Neuron (in vitro differentiated cells): ENCODE measurements around the gene MYO7B.

Source experiments
- H2AFZ ChIP-seq: one replicate; pipeline ENCODE4 v1.6.1; 2013; ENCODE audit warnings: low read depth, mild to moderate bottlenecking, inconsistent platforms, low read length, moderate library complexity
- H3K27me3 ChIP-seq: one replicate; pipeline ENCODE4 v1.6.1; 2013; ENCODE audit warnings: low read length; ENCODE audit not compliant: insufficient read depth
- H3K36me3 ChIP-seq: one replicate; pipeline ENCODE4 v1.6.1; 2013; ENCODE audit warnings: low read length; ENCODE audit not compliant: insufficient read depth
- H3K4me1 ChIP-seq: one replicate; pipeline ENCODE4 v1.6.1; 2013; ENCODE audit warnings: low read length; ENCODE audit not compliant: insufficient read depth
- H3K4me3 ChIP-seq: 2 replicates; pipeline ENCODE4 v1.5.1; 2013; ENCODE audit warnings: mild to moderate bottlenecking, low read length, moderate library complexity
- H3K9me3 ChIP-seq: one replicate; pipeline ENCODE4 v1.6.1; 2013; ENCODE audit warnings: low read length

Gene MYO7B

GRCh38 chr2:127584516-127585033 is 49.1 kb downstream of the MYO7B start:
- Histone ChIP-seq H3K36me3 (no peaks in the 10 kb centered on the region), H2AFZ (no peak overlapping the region), H3K4me3 (no peak overlapping the region), H3K4me1 (no peaks in the 10 kb centered on the region), H3K27me3 (peaks cover 7% of the 10 kb centered on the region), H3K9me3 (no peaks in the 10 kb centered on the region)

- Histone ChIP-seq H2AFZ (no peak overlapping the region), H3K4me3 (no peak overlapping the region), H3K27me3 (peaks cover 7% of the 10 kb centered on the region), H3K36me3 (no peaks in the 10 kb centered on the region), H3K9me3 (no peaks in the 10 kb centered on the region), H3K4me1 (no peaks in the 10 kb centered on the region)
Measured at GRCh38 chr2:127585270-127585807, 49.9 kb downstream of the MYO7B start.

GRCh38 chr2:127586136-127586535 is 50.7 kb downstream of the MYO7B start:
- Histone ChIP-seq H2AFZ (no peak overlapping the region), H3K27me3 (peaks cover 7% of the 10 kb centered on the region), H3K9me3 (no peaks in the 10 kb centered on the region), H3K4me3 (no peak overlapping the region), H3K36me3 (no peaks in the 10 kb centered on the region), H3K4me1 (no peaks in the 10 kb centered on the region)

GRCh38 chr2:127586746-127587295 is 51.3 kb downstream of the MYO7B start:
- Histone ChIP-seq H3K4me3 (no peak overlapping the region), H3K36me3 (no peaks in the 10 kb centered on the region), H3K27me3 (peaks cover 7% of the 10 kb centered on the region), H2AFZ (no peak overlapping the region), H3K9me3 (no peaks in the 10 kb centered on the region), H3K4me1 (no peaks in the 10 kb centered on the region)

- no peaks in the 10 kb centered on the region for H3K4me1 ChIP-seq
- no peaks in the 10 kb centered on the region for H3K9me3 ChIP-seq
- H3K27me3 ChIP-seq = peaks cover 2% of the 10 kb centered on the region
- H3K36me3 ChIP-seq = no peaks in the 10 kb centered on the region
- no peak overlapping the region for H2AFZ ChIP-seq
- H3K4me3 ChIP-seq = no peak overlapping the region
Measured at GRCh38 chr2:127588241-127588640, 52.8 kb downstream of the MYO7B start.

GRCh38 chr2:127589358-127589757 is 53.9 kb downstream of the MYO7B start:
- Histone ChIP-seq H3K36me3 (no peaks in the 10 kb centered on the region), H3K9me3 (no peaks in the 10 kb centered on the region), H3K27me3 (peaks cover 2% of the 10 kb centered on the region), H3K4me3 (no peak overlapping the region), H3K4me1 (no peaks in the 10 kb centered on the region), H2AFZ (no peak overlapping the region)

- Histone ChIP-seq H2AFZ (no peak overlapping the region), H3K27me3 (peaks cover 2% of the 10 kb centered on the region), H3K4me1 (no peaks in the 10 kb centered on the region), H3K9me3 (no peaks in the 10 kb centered on the region), H3K36me3 (no peaks in the 10 kb centered on the region), H3K4me3 (no peak overlapping the region)
Measured at GRCh38 chr2:127589841-127590240, 54.4 kb downstream of the MYO7B start.

GRCh38 chr2:127590386-127591190 is 55.1 kb downstream of the MYO7B start:
- H2AFZ ChIP-seq = no peak overlapping the region
- no peaks in the 10 kb centered on the region for H3K36me3 ChIP-seq
- no peaks in the 10 kb centered on the region for H3K27me3 ChIP-seq
- no peaks in the 10 kb centered on the region for H3K4me1 ChIP-seq
- H3K9me3 ChIP-seq = no peaks in the 10 kb centered on the region
- no peak overlapping the region for H3K4me3 ChIP-seq

- Histone ChIP-seq H3K9me3 (no peaks in the 10 kb centered on the region), H3K36me3 (no peaks in the 10 kb centered on the region), H2AFZ (no peak overlapping the region)
Measured at GRCh38 chr2:127591221-127591923, 55.9 kb downstream of the MYO7B start.

GRCh38 chr2:127592761-127593227 is 57.3 kb downstream of the MYO7B start:
- Histone ChIP-seq H2AFZ (no peak overlapping the region), H3K9me3 (no peaks in the 10 kb centered on the region), H3K4me3 (no peak overlapping the region), H3K4me1 (no peaks in the 10 kb centered on the region), H3K36me3 (no peaks in the 10 kb centered on the region), H3K27me3 (no peaks in the 10 kb centered on the region)

More at GRCh38 chr2:127591221-127591923, 55.9 kb downstream of the MYO7B start:
- Histone ChIP-seq H3K4me1 (no peaks in the 10 kb centered on the region), H3K27me3 (no peaks in the 10 kb centered on the region), H3K4me3 (no peak overlapping the region)

GRCh38 chr2:127593228-127594115 is 58.0 kb downstream of the MYO7B start:
- H3K4me1 ChIP-seq = no peaks in the 10 kb centered on the region
- no peak overlapping the region for H3K4me3 ChIP-seq
- H3K9me3 ChIP-seq = peaks cover 2% of the 10 kb centered on the region
- H3K36me3 ChIP-seq = no peaks in the 10 kb centered on the region
- no peak overlapping the region for H2AFZ ChIP-seq
- H3K27me3 ChIP-seq = no peaks in the 10 kb centered on the region

- H2AFZ ChIP-seq = no peak overlapping the region
- H3K9me3 ChIP-seq = peaks cover 2% of the 10 kb centered on the region
- no peaks in the 10 kb centered on the region for H3K36me3 ChIP-seq
- H3K27me3 ChIP-seq = no peaks in the 10 kb centered on the region
- no peak overlapping the region for H3K4me3 ChIP-seq
- no peaks in the 10 kb centered on the region for H3K4me1 ChIP-seq
Measured at GRCh38 chr2:127594116-127594591, 58.7 kb downstream of the MYO7B start.
